ENCODE results near the gene S100A12.

GRCh38 chr1:153392822-153393221 is 17.4 kb upstream of the S100A12 start:
- TF ChIP-seq CTCF (IDR thresholded peaks at IDR 0.05 in 8 of 11, conservative IDR thresholded peaks at IDR 0.05 in 3 of 11) (no peak), POLR2A (IDR thresholded peaks at IDR 0.05) (no peak)
